ENCODE measurements around the gene BRMS1. TPM values are rescaled to one million over a fixed set of nuclear protein-coding genes. Genes with fewer than 3 reads are reported as not detected.

The BRMS1 gene
- total and polyA plus RNA-seq, 10 of the 15 experiments (the other 5 are each of a cell fraction or from before 2014, with no cell fraction given): 2.1 to 85.3 (median 48.5) TPM

DNA sequence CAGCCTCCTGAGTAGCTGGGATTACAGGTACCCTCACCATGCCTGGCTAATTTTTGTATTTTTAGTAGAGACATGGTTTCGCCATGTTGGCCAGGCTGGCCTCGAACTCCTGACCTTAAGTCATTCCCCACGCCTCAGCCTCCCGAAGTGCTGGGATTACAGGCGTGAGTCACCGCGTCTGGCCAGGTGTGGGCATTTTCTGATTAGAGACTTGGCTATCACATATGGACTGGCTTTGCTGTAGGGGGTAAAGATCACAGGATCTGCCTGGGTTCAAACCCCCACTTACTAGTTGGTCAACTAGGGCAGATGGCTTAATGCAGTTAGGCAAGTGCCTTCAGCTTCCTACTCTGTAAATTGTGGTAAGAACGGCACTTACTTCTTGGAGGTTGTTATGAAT, 34.6 kb downstream of the BRMS1 start:
- no peak for FAIRE-seq

More for the DNA sequence above, 34.6 kb downstream of the BRMS1 start:
- ChIA-PET CTCF (interaction anchor here (1.2 to 6.3 kb wide), 4 partner anchors 21 to 77 kb away, joined by 3 to 166 read pairs (median 58); partner anchors contain the start of gene YIF1A), SMC1A (ENCODE audit: uncharacterized antibody, unreplicated experiment) (interaction anchor here (1.2 kb wide), 1 partner anchor 42 kb away, joined by 3 read pairs; the partner anchor contains the start of gene RAB1B), POLR2A (interaction anchor here (0.6 kb wide), 1 partner anchor 416 kb away, joined by 3 read pairs; no protein-coding TSS in a partner anchor), RAD21 (ENCODE audit: unreplicated experiment) (interaction anchor here (1.3 to 3.0 kb wide), 3 partner anchors 21 to 79 kb away, joined by 3 to 49 read pairs (median 5); partner anchors contain the start of gene YIF1A)
- Histone ChIP-seq H3K4me3 (no peak overlapping the region), H3K79me2 (ENCODE audit: control insufficient read depth, insufficient read depth, low read length) (no peaks in the 10 kb centered on the region), H2AFZ (ENCODE audit: control insufficient read depth, low read depth, low read length) (no peak overlapping the region), H4K20me1 (ENCODE audit: control insufficient read depth, insufficient read depth) (no peaks in the 10 kb centered on the region), H3K9ac (ENCODE audit: control insufficient read depth, insufficient read depth, low read length) (no peak overlapping the region), H3K27ac (ENCODE audit: control insufficient read depth, insufficient read depth) (no peak overlapping the region), H3K36me3 (ENCODE audit: control insufficient read depth in 2 of 2, insufficient read depth in 2 of 2, low read length in 1 of 2) (no peaks in the 10 kb centered on the region), H3K9me3 (replicated peaks; ENCODE audit: control insufficient read depth, insufficient read depth, low read length) (no peaks in the 10 kb centered on the region), H3K4me1 (ENCODE audit: control insufficient read depth, insufficient read depth, low read length) (no peaks in the 10 kb centered on the region; the same call in 1 of the 2 replicates), H3K27me3 (replicated peaks in 1 of 2; ENCODE audit: control insufficient read depth in 2 of 2, insufficient read depth in 2 of 2, low read length in 1 of 2) (no peaks in the 10 kb centered on the region; a peak in 1 of 4 replicates), H3K4me2 (ENCODE audit: control insufficient read depth, insufficient read depth) (no peak overlapping the region)
- WGBS (ENCODE audit: insufficient coverage, insufficient replicate concordance, low lambda C conversion rate, missing lambda C conversion rate): 42% methylated on average over 8 of the region's 8 CpGs
- TF ChIP-seq PRDM15 (CRISPR knock-in tag; IDR thresholded peaks at IDR 0.05) (no peak), MXI1 (IDR thresholded peaks at IDR 0.05; ENCODE audit: low read depth, low read length) (no peak), ZNF384 (IDR thresholded peaks at IDR 0.05; ENCODE audit: borderline replicate concordance, low read depth, low read length) (no peak), KLF5 (IDR thresholded peaks at IDR 0.05; ENCODE audit: partially characterized antibody) (no peak), YBX1 (IDR thresholded peaks at IDR 0.05) (no peak), CHD4 (IDR thresholded peaks at IDR 0.05) (no peak), ZSCAN29 (IDR thresholded peaks at IDR 0.05) (no peak), EZH2 (IDR thresholded peaks at IDR 0.05; ENCODE audit: borderline replicate concordance, control insufficient read depth, low read depth, low read length) (no peak), TAF1 (IDR thresholded peaks at IDR 0.05; ENCODE audit: borderline replicate concordance, low read depth, low read length) (no peak), WRNIP1 (IDR thresholded peaks at IDR 0.05; ENCODE audit: borderline replicate concordance, low read depth, low read length) (no peak), ZNF217 (IDR thresholded peaks at IDR 0.05) (no peak), BHLHE40 (IDR thresholded peaks at IDR 0.05; ENCODE audit: borderline replicate concordance in 1 of 2, low read depth in 2 of 2, low read length in 1 of 2) (no peak), MYB (IDR thresholded peaks at IDR 0.05; ENCODE audit: borderline replicate concordance, low read depth, low read length) (no peak), ATF7 (IDR thresholded peaks at IDR 0.05; ENCODE audit: low read depth) (no peak)
- TF ChIP-seq, protein P1, sequence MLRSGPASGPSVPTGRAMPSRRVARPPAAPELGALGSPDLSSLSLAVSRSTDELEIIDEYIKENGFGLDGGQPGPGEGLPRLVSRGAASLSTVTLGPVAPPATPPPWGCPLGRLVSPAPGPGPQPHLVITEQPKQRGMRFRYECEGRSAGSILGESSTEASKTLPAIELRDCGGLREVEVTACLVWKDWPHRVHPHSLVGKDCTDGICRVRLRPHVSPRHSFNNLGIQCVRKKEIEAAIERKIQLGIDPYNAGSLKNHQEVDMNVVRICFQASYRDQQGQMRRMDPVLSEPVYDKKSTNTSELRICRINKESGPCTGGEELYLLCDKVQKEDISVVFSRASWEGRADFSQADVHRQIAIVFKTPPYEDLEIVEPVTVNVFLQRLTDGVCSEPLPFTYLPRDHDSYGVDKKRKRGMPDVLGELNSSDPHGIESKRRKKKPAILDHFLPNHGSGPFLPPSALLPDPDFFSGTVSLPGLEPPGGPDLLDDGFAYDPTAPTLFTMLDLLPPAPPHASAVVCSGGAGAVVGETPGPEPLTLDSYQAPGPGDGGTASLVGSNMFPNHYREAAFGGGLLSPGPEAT (IDR thresholded peaks at IDR 0.05; ENCODE audit: low read depth): no peak
- TF ChIP-seq, protein P2, sequence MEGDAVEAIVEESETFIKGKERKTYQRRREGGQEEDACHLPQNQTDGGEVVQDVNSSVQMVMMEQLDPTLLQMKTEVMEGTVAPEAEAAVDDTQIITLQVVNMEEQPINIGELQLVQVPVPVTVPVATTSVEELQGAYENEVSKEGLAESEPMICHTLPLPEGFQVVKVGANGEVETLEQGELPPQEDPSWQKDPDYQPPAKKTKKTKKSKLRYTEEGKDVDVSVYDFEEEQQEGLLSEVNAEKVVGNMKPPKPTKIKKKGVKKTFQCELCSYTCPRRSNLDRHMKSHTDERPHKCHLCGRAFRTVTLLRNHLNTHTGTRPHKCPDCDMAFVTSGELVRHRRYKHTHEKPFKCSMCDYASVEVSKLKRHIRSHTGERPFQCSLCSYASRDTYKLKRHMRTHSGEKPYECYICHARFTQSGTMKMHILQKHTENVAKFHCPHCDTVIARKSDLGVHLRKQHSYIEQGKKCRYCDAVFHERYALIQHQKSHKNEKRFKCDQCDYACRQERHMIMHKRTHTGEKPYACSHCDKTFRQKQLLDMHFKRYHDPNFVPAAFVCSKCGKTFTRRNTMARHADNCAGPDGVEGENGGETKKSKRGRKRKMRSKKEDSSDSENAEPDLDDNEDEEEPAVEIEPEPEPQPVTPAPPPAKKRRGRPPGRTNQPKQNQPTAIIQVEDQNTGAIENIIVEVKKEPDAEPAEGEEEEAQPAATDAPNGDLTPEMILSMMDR (IDR thresholded peaks at IDR 0.05 in 2 of 3, conservative IDR thresholded peaks at IDR 0.05 in 1 of 3; ENCODE audit: control insufficient read depth in 2 of 3, extremely low read depth in 1 of 3, insufficient read depth in 1 of 3, low read depth in 3 of 3, low read length in 3 of 3): no peak
- in situ Hi-C loops (cut with MboI) (no loop called here), intact Hi-C loops (cut with micrococcal nuclease; ENCODE audit: unreplicated experiment) (loop anchor here (2.0 kb wide), 1 partner anchor 78 kb away; no protein-coding TSS in a partner anchor)
- DNase-seq (ENCODE audit: low read depth, low spot score) (no peak), ATAC-seq (no peak)
- BruUV-seq (replicated peaks): no TSS peak

All from GM12878 (cell line).